Measurements from ENCODE around the gene IL4I1.

DNA sequence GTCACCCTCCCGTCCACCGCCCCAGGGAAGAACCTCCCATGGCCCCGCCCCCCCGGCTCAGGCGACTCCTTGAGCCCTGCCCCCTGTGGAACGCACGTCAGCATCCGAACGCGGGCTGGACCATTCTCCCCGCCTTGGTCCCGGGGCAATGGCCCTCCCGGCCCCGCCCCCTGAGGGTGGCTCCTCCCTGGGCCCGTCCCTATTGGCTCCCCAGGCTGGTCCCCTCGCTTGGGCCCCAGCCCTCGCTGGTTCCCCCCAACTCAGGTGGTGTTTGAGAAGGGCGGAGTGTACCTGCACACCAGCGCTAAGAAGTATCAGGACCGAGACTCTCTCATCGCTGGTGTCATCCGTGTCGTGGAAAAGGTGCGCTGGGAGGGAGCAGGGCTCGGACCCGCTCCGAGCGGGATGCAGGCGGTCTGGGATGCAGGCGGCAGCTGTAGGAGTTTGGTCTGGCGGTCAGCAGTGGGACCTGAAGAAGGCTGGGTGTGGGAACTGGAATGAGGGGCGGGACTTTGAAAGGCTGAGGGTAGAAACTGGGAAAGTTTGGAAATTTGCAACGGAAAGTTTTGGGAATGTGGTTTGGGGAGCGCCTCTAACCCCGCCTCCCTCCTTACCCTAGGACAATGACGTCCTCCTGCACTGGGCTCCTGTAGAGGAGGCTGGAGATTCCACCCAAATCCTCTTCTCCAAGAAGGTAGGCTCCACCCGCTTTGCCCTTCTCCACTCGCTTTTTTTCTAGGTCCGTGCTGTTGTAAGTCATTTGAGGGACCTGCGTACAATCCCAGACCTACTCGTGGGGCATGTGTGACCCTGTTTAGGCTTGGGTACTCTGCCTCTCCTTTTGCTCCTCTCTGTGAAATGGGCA, 18.6 kb downstream of the IL4I1 start:
- TF ChIP-seq, protein P1, sequence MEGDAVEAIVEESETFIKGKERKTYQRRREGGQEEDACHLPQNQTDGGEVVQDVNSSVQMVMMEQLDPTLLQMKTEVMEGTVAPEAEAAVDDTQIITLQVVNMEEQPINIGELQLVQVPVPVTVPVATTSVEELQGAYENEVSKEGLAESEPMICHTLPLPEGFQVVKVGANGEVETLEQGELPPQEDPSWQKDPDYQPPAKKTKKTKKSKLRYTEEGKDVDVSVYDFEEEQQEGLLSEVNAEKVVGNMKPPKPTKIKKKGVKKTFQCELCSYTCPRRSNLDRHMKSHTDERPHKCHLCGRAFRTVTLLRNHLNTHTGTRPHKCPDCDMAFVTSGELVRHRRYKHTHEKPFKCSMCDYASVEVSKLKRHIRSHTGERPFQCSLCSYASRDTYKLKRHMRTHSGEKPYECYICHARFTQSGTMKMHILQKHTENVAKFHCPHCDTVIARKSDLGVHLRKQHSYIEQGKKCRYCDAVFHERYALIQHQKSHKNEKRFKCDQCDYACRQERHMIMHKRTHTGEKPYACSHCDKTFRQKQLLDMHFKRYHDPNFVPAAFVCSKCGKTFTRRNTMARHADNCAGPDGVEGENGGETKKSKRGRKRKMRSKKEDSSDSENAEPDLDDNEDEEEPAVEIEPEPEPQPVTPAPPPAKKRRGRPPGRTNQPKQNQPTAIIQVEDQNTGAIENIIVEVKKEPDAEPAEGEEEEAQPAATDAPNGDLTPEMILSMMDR (IDR thresholded peaks at IDR 0.05): no peak
- TF ChIP-seq, protein P2, sequence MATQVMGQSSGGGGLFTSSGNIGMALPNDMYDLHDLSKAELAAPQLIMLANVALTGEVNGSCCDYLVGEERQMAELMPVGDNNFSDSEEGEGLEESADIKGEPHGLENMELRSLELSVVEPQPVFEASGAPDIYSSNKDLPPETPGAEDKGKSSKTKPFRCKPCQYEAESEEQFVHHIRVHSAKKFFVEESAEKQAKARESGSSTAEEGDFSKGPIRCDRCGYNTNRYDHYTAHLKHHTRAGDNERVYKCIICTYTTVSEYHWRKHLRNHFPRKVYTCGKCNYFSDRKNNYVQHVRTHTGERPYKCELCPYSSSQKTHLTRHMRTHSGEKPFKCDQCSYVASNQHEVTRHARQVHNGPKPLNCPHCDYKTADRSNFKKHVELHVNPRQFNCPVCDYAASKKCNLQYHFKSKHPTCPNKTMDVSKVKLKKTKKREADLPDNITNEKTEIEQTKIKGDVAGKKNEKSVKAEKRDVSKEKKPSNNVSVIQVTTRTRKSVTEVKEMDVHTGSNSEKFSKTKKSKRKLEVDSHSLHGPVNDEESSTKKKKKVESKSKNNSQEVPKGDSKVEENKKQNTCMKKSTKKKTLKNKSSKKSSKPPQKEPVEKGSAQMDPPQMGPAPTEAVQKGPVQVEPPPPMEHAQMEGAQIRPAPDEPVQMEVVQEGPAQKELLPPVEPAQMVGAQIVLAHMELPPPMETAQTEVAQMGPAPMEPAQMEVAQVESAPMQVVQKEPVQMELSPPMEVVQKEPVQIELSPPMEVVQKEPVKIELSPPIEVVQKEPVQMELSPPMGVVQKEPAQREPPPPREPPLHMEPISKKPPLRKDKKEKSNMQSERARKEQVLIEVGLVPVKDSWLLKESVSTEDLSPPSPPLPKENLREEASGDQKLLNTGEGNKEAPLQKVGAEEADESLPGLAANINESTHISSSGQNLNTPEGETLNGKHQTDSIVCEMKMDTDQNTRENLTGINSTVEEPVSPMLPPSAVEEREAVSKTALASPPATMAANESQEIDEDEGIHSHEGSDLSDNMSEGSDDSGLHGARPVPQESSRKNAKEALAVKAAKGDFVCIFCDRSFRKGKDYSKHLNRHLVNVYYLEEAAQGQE (IDR thresholded peaks at IDR 0.05; ENCODE audit: insufficient read depth in 1 of 2, low read depth in 2 of 2, low read length in 1 of 2): no peak
- no peak for TF ChIP-seq POLR2AphosphoS5 (IDR thresholded peaks at IDR 0.05; ENCODE audit: low read depth, low read length)
- no peak for TF ChIP-seq SIN3A (IDR thresholded peaks at IDR 0.05; ENCODE audit: borderline replicate concordance, insufficient read depth, low read depth, low read length)

Data from Panc1 (cell line).